Measurements from ENCODE around the gene TMEM54.

- TF ChIP-seq MAF1 (CRISPR knock-in tag; IDR thresholded peaks at IDR 0.05; ENCODE audit: borderline replicate concordance) (no peak), ZNF720 (CRISPR knock-in tag; IDR thresholded peaks at IDR 0.05) (no peak), ZNF207 (IDR thresholded peaks at IDR 0.05; ENCODE audit: borderline replicate concordance) (no peak)
These were observed 36.7 kb downstream of the TMEM54 start for GRCh38 chr1:32864375-32865019.
